Uterus (tissue), 2 donors: Measurements from ENCODE around the gene DPP6.

Source experiments
- CTCF ChIP-seq, 4 experiments: fragments of 200-600 bp in 2 of 4; fragments of 450-650 bp in 2 of 4; sonication (generic) in 2 of 4; IDR thresholded peaks; one replicate each; pipeline ENCODE4 v1.5.1; 2016 to 2019; ENCODE audit warnings: antibody characterized with exemption in 4 of 4, mild to moderate bottlenecking in 2 of 4, moderate library complexity in 1 of 4
- POLR2A ChIP-seq, 2 donors: fragments of 450-650 bp; IDR thresholded peaks; one replicate each; pipeline ENCODE4 v1.6.1; 2016; ENCODE audit warnings: antibody characterized with exemption in 2 of 2, mild to moderate bottlenecking in 1 of 2, moderate library complexity in 1 of 2

- TF ChIP-seq CTCF (IDR thresholded peaks at IDR 0.05): no peak
- no peak for TF ChIP-seq POLR2A (IDR thresholded peaks at IDR 0.05)
These were observed 389.6 kb downstream of the DPP6 start for GRCh38 chr7:154441811-154442210.
